Heart right ventricle (tissue), 16 donors: ENCODE data around the gene TROAP. TPM values are rescaled to one million over a fixed set of nuclear protein-coding genes. Genes with fewer than 3 reads are reported as not detected.
"Not testable (repeated sequence)": the region's sequence is repeated elsewhere in the genome, so short reads cannot be mapped to it uniquely, and the experiment has no call there.

ENCODE experiments used
- ATAC-seq, 8 donors: fragments of 200-7000 bp; cut with Tn5 transposase; one replicate each; pipeline ENCODE4 v1.9.1; 2020; ENCODE audit warnings: mild to moderate bottlenecking in 8 of 8, moderate library complexity in 8 of 8, moderate number of reproducible peaks in 1 of 8
- DNase-seq, 2 donors: peaks; one replicate each; pipeline ENCODE4 v3.0.0-alpha.2; 2020
- H3K27ac ChIP-seq, 10 donors: fragments of 200-600 bp; sonication (generic) in 2 of 10; one replicate each; pipeline versions ENCODE4 v1.5.0 to v1.8.0; 2020 to 2022; ENCODE audit warnings: mild to moderate bottlenecking in 3 of 10
- H3K27me3 ChIP-seq, 7 donors: fragments of 200-600 bp; one replicate each; pipeline ENCODE4 v1.8.0; 2021 to 2022; ENCODE audit warnings: mild to moderate bottlenecking in 2 of 7
- H3K36me3 ChIP-seq, 9 donors: fragments of 200-600 bp; sonication (generic) in 1 of 9; one replicate each; pipeline versions ENCODE4 v1.5.0 to v1.8.0; 2020 to 2022; ENCODE audit warnings: mild to moderate bottlenecking in 2 of 9
- H3K4me1 ChIP-seq, 9 donors: fragments of 200-600 bp; sonication (generic) in 1 of 9; one replicate each; pipeline versions ENCODE4 v1.5.0 to v1.8.0; 2020 to 2022; ENCODE audit warnings: mild to moderate bottlenecking in 4 of 9
- H3K4me3 ChIP-seq, 10 donors: fragments of 200-600 bp; sonication (generic) in 2 of 10; one replicate each; pipeline versions ENCODE4 v1.5.0 to v1.8.0; 2020 to 2022; ENCODE audit warnings: mild to moderate bottlenecking in 7 of 10, moderate library complexity in 2 of 10
- H3K9me3 ChIP-seq, 11 donors: fragments of 200-600 bp in 10 of 11; sonication (generic) in 2 of 11; one replicate each; pipeline versions ENCODE4 v1.5.0 to v1.8.0; 2013 to 2022; ENCODE audit warnings: mild to moderate bottlenecking in 2 of 11, control low read depth in 1 of 11, moderate library complexity in 1 of 11
- WGBS, 2 donors: extraction: QIAGEN DNeasy Blood & Tissue Kit; methylation state at CpG; one replicate each; pipeline ENCODE4 v1.1.7; 2013; ENCODE audit warnings: inconsistent platforms in 1 of 2; 5-methylcytosine and 5-hydroxymethylcytosine counted together
- intact Hi-C, 10 donors: fragments of 100-400 bp; cut with DNase I; formaldehyde crosslinking; loops; one replicate each; pipeline versions ENCODE4 v1.11.1 to v1.14.2; 2022
- polyA plus RNA-seq, 2 donors: library from polyadenylated mRNA; stranded (reverse); fragments of 200-250 nt; gene quantifications; one replicate each; pipeline ENCODE4 v1.2.3, GENCODE V29; 2013
- total RNA-seq, 10 donors: library from RNA; stranded (reverse); fragmentation: NEBNext Ultra II Directional in 3 of 10; extraction: Animal tissue kit (Norgen Biotek cat#: 25700) in 3 of 10; gene quantifications; one replicate each; pipeline versions ENCODE4 v1.2.1 to v1.2.4, GENCODE V29; 2021 to 2023
- TF ChIP-seq, protein P1 (sequence below), 9 donors: fragments of 200-600 bp; sonication (generic) in 2 of 9; IDR thresholded peaks; one replicate each; pipeline versions ENCODE4 v1.5.0 to v1.8.0; 2021 to 2022; ENCODE audit warnings: antibody characterized with exemption in 9 of 9, mild to moderate bottlenecking in 5 of 9, moderate library complexity in 1 of 9
- donor health status: Arrhythmogenic right ventricular cardiomyopathy.
- donor health status: ischemic (EF 13 %, LVEDD 7.1; RV severe dilation, severe dysfunction).
- donor health status: healthy with polysubstance abuse.
- donor health status: DM: no; HTN: yes; CAD: no.
- donor health status: DM: no; HTN: no; CAD: no.
- donor health status: ischemic (EF 25% LVEDD 6.9; RV normal size, moderate dysfunction).
- donor health status: ischemic (EF 25% LVEDD 5.7; RV mildly dilated, moderate dysfunction).
- donor health status: healthy.
- donor health status: DM: yes; HTN: yes; CAD: no.
- donor health status: Ischemic cardiomyopathy.
- donor health status: ischemic (EF 35%, LVEDD 5.7; RV mildly dilated, moderate dysfunction).
- donor health status: nonischemic (EF 11% LVEDD 7.7; RV severe dilation, severe dysfunction).
- donor health status: DM: yes; HTN: yes; CAD: no.
- donor health status: PGD.
- donor health status: ischemic (EF 29% LVEDD 5.4; RV normal size, mild dysfunction).
- donor health status: nonischemic (EF 23%, LVEDD 6.1; RV moderate dilation, normal function).

The TROAP gene
- total and polyA plus RNA-seq, 12 donors = 0.20 to 4.9 (median 0.72) TPM; not detected in 3

- H3K36me3 ChIP-seq = peaks cover 0 to 23% (median 0%) of the 10 kb centered on the region in 9 donors
- 77 to 87% methylated on average over 13 of the region's 13 CpGs for WGBS, 2 donors
- H3K27ac ChIP-seq = no peak overlapping the region
- no peaks in the 10 kb centered on the region for H3K27me3 ChIP-seq
- DNase-seq (no peak), ATAC-seq (no peak)
- TF ChIP-seq, protein P1, sequence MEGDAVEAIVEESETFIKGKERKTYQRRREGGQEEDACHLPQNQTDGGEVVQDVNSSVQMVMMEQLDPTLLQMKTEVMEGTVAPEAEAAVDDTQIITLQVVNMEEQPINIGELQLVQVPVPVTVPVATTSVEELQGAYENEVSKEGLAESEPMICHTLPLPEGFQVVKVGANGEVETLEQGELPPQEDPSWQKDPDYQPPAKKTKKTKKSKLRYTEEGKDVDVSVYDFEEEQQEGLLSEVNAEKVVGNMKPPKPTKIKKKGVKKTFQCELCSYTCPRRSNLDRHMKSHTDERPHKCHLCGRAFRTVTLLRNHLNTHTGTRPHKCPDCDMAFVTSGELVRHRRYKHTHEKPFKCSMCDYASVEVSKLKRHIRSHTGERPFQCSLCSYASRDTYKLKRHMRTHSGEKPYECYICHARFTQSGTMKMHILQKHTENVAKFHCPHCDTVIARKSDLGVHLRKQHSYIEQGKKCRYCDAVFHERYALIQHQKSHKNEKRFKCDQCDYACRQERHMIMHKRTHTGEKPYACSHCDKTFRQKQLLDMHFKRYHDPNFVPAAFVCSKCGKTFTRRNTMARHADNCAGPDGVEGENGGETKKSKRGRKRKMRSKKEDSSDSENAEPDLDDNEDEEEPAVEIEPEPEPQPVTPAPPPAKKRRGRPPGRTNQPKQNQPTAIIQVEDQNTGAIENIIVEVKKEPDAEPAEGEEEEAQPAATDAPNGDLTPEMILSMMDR (IDR thresholded peaks at IDR 0.05) = no peak
- intact Hi-C loops = no loop called here
- H3K9me3 ChIP-seq = no peaks in the 10 kb centered on the region
- peaks cover 0 to 5% (median 0%) of the 10 kb centered on the region in 9 donors for H3K4me1 ChIP-seq
- no peak overlapping the region for H3K4me3 ChIP-seq
Observed at GRCh38 chr12:49276304-49277290, 46.5 kb upstream of the TROAP start.

- DNase-seq = no peak
- no peaks in the 10 kb centered on the region for H3K9me3 ChIP-seq
- peaks cover 0 to 5% (median 0%) of the 10 kb centered on the region in 9 donors for H3K4me1 ChIP-seq
- H3K4me3 ChIP-seq = no peak overlapping the region
- no peak overlapping the region for H3K27ac ChIP-seq
- TF ChIP-seq, protein P1 (IDR thresholded peaks at IDR 0.05) = no peak
- no peaks in the 10 kb centered on the region for H3K27me3 ChIP-seq
- peaks cover 0 to 16% (median 0%) of the 10 kb centered on the region in 9 donors for H3K36me3 ChIP-seq
- whole genome bisulfite sequencing, 2 donors = 95 to 98% methylated on average over 7 of the region's 7 CpGs
- ATAC-seq = peak in 1 of 8 donors; percentile 34
- intact Hi-C loops = no loop called here
Observed at GRCh38 chr12:49277466-49277865, 45.6 kb upstream of the TROAP start.

GRCh38 chr12:49279706-49280159 lies 43.3 kb upstream of the TROAP start:
- no peak for DNase-seq

DNA sequence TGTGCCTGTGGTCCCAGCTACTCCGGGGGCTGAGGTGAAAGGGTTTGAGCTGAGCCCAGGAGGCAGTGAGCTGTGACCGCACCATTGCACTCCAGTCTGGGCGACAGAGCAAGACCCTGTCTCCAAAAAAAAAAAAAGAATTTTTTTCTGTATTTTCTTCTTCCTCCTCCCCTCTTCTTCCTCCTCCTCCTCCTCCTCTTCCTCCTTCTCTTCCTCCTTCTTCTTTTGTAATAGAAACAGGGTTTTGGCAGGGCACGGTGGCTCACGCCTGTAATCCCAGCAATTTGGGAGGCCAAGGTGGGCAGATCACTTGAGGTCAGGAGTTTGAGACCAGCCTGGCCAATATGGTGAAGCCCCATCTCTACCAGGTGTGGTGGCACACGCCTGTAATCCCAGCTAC lies 42.5 kb upstream of the TROAP start:
- intact Hi-C loops, H3K27ac ChIP-seq, H3K4me3 ChIP-seq, ATAC-seq, H3K36me3 ChIP-seq, H3K9me3 ChIP-seq, DNase-seq, H3K4me1 ChIP-seq: not testable (repeated sequence)
- peaks cover 0 to 20% (median 11%) of the 10 kb centered on the region in 7 donors for H3K27me3 ChIP-seq
- 81 to 95% methylated on average over 6 of the region's 6 CpGs for WGBS, 2 donors

More at GRCh38 chr12:49279706-49280159, 43.3 kb upstream of the TROAP start:
- no peaks in the 10 kb centered on the region for H3K9me3 ChIP-seq
- H3K27me3 ChIP-seq = peaks cover 0 to 13% (median 10%) of the 10 kb centered on the region in 7 donors
- H3K4me3 ChIP-seq = no peak overlapping the region
- H3K4me1 ChIP-seq = peaks cover 0 to 3% (median 0%) of the 10 kb centered on the region in 9 donors
- ATAC-seq = no peak
- no peaks in the 10 kb centered on the region for H3K36me3 ChIP-seq
- intact Hi-C loops = no loop called here
- WGBS, 2 donors = 47 to 53% methylated on average over 7 of the region's 7 CpGs
- TF ChIP-seq, protein P1 (IDR thresholded peaks at IDR 0.05) = no peak
- H3K27ac ChIP-seq = no peak overlapping the region
